Measurements from ENCODE around the gene CD40. TPM values are rescaled to one million over a fixed set of nuclear protein-coding genes. Genes with fewer than 3 reads are reported as not detected.
"Not testable (repeated sequence)": the region's sequence is repeated elsewhere in the genome, so short reads cannot be mapped to it uniquely, and the experiment has no call there.

Gene CD40
- total RNA-seq, result 3.3 TPM

DNA sequence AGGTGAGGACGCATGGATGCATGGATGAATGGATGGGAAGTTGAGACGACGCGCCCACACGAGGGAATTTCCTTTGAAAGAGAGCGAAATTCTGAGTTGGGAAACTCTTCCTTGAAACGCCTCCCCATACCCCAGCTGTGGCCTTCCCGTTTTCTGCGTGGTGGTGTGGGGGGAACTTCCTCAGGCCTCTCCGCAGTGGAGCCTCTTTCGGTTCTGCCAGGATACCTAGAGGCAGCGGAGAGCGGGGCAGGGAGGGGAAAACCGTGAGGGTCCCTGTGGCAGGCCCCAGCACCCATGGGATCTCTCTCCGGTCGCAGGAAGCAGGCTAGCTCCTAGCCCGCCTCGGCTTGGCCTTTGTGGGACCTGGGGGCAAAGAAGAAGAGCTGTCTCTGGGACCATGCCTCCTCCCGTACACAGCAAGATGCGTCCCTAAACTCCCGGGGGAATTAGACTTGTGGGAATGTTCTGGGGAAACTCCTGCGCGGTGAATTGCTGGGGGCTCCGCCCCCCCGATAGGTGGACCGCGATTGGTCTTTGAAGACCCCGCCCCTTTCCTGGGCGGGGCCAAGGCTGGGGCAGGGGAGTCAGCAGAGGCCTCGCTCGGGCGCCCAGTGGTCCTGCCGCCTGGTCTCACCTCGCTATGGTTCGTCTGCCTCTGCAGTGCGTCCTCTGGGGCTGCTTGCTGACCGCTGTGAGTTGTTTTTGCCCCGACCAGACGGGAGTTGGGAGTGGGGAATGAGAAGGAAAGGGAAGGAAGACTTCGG is at the start of gene CD40:
Gene CD40 (plus strand): TSS at position 611 of the 764 bp plus-strand sequence. CDS start 30 bp downstream, at position 641.
- no peak for DNase-seq

DNA sequence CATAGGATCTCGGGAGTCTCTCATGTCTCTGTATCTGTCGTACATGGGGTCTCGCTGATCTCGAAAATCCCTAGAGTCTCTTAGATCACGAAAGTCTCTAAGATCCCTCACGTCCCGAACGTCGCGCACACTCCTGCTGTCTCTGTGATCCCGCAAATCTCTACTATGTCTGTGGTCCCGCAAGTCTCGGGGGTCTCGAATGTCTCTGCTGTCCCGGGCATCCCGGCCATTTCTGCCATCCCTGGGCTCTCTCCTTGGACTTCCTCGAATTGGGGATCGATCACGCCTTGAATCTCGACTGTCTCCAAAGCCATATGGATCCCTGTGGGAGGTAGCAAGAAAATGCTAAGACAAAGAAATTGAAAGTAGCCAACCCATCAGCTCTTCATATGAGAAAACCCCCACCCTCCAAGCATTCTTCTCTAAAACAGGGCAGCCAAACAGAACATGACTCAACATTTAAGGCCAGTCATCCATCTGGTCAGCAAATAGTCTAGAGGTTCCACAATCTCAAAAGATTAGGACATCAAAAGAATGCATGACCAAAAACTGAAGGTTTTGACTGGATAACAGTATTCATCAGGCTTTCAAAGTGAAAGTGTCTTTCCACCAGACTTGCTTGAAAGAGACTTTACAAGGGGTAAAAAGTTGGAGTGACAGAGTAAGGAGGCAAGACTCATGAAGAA is 47.8 kb upstream of the CD40 start:
- no peak for DNase-seq

DNA sequence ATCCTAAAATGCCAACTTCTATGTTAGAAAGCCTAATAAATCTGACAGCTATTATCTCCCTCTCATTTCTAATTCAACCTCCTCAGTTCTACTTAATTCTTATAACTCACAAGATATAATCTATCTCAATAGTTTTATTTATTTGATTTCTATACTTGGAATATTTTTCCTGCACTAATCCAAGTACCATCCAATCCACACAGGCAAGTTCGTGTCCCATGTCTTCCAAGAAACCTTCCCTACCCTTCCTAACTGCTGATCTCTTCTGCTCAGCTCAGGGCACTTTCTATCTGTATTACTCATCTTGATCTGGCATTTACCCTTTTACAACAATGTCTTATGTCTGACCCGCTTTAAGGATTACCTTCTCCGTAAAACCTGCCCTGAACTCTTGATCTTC is 46.5 kb upstream of the CD40 start:
- DNase-seq, result no peak

DNA sequence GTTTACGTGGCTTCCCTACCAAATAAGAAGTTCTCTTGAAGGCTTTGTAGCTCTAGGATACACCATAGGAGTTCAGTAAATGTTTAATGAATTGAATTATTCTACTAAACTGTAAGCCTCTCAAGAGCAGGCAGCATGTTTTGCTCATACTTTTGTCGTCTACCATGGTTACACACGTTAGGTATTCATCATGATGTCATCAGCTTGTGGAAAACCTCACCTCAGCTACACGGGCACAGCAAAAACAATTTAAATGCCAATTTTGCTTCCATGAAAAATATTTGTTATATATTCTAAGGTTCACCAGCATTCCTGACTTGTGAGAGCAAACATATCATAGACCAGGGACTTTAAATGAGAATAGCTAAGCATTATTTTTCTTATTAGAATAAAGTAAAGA is 45.1 kb upstream of the CD40 start:
- no peak for DNase-seq

DNA sequence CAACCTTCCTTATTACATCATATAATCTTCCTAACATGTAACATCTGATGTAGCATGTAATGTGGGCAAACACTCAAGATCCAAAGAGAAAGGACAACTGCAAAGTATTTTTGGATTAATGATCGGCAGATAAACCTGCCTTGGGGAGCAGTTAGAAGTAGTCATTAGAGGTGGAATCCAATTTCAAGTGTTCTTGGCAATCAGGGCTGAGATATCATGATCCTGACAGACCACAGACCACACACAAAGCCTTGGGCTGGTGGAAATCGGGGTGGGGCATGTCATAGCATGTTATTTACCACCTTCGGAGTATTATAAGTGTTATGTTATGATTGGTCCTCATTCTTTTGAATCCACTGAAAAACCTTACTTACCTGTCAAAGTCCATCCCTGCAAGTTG is 44.7 kb upstream of the CD40 start:
- DNase-seq, result no peak

DNA sequence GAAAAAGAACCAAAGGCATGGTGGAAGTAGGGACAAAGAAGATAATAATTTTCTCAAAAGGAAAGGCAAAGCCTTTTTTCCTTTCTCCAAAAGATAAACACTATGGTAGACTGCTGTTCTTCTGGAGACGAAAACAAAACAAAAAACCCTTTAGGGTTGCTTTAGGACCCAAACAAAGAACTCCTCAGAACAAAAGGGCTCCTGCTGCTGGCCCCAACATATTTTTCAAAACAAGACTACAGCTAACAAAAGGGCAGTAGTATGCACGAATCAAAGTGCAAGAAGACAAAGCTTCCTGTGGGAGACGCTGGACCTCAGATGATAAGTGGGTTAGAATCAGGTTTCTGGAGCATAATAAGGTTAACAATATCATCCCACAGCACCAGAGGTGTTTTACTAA is 44.1 kb upstream of the CD40 start:
- no peak for DNase-seq

DNA sequence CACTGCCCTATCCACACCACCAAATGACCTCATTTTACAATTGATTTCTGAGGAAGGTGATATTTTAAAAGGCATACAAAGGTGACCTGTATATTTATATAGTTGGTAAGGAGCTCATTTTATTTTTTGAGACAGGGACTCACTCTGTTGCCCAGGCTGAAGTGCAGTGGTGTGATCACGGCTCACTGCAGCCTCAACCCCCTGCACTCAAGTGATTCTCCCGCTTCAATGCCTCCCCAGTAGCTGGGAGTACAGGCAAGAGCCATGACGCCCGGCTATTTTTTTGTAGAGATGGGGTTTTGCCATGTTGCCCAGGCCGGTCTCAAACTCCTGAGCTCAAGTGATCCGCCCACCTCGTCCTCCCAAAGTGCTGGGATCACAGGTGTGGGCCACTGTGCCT is 41.3 kb upstream of the CD40 start:
- DNase-seq, result no peak

DNA sequence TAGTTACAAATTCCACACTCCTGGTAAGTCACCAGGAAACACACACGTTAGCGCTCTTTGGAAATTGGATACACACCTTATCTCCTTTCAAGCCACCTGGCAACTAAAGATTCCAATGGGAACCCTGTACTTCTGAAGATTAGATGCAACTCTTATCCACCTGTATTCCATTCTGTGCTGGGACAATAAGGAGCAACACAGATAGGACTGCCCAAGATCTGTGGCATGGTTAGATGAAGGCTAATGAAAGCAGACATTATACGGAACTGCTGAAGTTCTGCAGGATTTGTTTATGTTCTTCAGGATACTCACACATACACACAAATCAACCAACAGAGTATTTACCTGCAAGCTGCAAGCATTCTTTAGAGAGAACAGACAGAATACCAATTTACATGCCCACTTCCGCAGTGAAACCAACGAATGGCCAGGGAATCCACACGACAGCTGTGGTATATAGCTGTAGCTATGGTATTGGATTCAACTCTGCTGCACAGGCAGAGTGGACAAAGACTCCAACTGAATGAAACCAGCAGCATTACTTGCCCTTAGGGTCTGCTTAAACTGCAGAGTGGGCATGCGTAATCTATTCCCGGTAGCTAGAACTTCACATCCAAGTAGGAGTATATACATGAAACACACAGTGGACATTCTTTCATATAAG is 40.3 kb upstream of the CD40 start:
- DNase-seq, result no peak

DNA sequence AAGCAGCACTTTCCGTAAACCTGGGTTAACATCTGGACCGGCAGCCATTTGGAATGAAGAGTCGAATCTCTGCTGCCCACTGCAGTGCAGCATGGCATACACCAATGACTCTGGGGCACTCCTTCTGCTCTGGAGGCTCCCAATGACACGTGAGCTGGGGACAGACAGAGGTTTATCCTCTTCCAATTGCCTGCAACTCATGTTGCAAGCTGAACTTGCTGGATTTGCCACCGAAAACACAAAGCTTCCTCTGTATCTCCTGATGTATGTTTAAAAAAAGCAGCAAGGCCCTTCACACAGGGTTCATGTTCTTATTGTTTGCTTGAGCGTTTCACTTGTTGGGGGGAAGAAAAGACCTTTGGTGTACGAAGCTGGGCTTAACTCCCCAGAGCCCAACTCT is 39.2 kb upstream of the CD40 start:
- DNase-seq, result no peak

DNA sequence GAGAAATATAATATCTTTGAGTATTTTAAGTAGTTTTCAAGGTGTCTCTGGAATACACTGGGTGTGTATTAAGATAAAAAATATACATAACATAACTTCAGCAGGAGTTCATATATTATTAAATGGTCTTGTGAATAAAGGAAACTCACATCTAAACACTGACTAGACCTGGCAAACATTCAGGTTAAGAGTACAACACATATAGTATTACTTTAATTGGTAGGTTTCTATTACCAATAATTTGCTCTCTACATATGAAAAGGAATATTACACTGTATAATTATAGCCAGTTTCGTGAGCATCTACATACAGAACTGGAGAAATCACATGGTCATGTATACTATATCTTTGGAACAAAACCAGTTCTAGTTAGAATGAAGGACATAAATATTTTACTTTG is 37.0 kb upstream of the CD40 start:
- no peak for DNase-seq

DNA sequence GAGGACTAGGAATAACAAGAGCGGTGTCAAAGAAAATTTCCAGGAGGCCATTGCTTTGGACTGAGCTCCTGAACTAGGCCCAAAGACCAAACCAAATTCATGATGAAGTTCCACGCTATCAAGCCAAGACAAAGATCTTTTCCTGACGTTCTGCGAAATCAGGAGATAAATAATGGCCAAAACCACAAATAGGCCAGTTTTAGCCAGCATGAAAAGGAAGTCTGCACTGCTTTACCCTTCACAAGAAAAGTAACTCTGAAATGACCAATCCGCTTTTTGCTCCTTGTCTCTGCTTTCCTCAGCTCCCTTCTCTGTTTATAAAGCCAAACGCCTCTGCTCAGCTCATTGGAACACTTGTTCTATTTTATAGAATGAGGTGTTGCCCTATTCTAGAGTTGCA is 35.0 kb upstream of the CD40 start:
- DNase-seq, result no peak

DNA sequence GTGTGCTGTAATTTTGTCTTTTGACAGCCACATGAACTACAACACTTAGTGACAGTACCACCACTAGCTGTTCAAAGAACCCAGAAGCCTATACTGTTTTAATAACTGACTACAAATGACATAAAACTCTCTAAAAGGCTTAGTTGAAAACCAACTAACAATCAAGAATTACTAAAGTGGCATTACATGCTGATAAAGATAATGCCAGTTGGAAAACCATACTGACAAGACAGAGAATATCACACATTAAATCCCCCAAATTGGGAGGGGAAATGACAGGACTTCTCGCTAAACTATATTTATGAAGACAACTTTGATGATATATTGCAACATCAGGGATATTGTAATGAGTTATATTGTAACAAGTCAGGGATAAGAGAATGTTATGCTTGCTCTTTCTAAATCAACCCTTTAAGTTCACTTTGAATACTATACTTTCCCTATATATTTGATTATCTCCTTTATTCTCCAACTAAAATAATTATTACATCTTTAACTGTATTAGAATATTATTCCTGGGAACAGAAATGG is 34.5 kb upstream of the CD40 start:
- no peak for DNase-seq

DNA sequence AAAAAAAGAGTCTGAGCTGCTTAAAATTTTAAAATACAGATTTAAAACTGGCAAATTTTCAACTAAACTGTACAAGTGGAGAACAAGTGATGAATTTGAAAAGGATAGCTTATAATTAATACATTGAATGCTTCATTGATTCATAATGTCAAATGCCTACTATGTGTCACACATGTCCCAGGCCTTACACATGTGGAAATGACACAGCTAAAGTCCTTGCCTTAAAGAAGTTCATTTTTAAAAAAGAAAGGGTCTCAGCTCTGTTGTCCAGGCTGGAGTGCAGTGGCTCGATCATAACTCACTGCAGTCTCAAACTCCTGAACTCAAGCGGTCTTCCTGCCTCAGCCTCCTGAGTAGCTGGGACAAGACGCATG is 33.3 kb upstream of the CD40 start:
- DNase-seq, result no peak

DNA sequence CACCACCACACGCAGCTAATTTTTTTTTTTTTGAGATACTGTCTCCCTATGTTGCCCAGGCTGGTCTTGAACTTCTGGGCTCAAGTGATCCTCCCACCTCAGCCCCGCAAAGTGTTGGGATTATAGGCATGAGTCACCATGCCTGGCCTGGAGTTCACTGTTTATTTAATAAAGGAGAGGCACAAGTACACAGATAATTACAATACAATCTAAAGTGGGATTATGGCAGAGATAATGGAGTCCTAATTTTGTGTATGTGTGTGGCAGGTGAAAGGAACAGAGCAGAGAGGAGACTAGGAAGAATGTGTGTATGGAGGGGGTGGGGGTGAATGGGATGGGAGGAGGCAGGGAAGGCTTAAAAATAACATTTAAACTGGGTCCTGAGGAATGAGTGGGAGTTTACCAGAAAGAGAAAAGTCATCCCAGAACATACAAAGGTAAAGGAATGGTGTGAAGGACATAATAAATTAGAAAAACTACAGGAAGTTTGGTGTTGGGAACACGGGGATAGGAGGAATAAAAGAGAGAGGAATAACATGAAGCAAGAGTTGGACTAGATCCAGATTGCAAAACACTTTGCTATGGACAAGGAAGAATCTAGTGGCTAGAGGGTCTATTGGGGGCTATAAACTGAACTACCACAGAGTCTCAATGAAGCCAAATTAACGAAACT is 32.8 kb upstream of the CD40 start:
- no peak for DNase-seq

DNA sequence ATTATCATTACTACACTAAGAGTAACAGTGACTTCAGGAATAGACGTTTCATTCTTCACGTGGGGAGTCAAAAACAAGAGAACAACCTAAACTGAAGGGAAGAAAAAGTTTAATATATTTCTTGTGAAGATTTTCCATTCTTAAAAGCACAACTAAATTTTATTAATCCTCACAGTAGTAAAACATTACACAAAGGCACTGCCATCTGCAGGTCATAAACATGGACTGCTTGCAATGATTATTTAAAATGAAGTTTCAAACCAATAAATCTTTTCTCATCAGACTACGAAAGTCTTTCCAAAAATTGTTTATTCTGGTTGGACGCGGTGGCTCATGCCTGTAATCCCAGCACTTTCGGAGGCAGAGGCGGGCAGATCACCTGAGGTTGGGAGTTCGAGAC is 31.0 kb upstream of the CD40 start:
- DNase-seq, result no peak

DNA sequence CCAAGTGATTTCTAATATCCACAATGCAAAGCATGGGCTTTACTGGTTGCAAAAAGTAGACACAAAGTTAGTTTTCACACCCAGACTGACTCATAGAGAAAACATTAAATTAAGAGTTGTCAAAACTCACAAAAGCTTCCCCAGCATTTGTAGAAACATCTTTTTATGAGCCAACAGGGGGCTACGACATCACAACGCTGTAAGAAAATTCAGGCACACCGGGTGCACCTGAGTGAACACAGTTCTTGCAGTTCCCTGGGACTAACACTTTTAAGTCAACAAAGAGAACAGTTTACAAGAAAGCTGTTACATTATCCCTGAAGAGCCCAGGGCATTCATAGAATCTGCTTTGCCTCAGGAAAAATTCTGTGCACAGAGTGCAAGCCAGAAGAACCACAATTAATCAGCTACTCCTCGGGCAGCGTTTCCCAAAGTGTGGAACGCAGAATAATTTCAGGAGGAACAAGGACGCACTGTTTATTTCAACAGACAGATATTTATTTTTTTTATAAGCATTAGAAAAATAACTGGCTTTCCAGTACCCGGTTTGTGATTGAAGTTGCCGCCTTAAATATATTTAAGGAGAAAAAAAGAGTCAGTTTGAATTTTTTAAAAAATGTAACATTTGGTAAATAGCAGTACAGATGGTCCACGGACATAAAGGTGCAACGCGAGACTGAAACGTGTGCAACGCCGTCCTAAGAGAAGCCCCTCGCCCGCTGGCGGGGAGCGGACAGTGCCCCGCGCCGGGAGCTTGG is 29.5 kb upstream of the CD40 start:
- peak; percentile 3 for DNase-seq

DNA sequence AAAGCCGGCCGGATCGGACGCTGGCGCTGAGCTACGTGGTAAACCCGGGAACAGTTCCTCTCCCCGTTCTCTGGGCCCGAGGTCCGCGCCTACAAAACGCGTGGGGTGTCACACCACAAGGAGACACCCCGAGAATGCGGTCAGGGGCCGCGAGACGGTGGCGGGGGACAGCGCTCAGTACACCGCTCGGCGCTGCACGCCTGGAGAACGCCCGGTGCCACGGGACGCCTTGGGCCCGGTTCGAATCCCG is 29.0 kb upstream of the CD40 start:
- DNase-seq, result no peak

DNA sequence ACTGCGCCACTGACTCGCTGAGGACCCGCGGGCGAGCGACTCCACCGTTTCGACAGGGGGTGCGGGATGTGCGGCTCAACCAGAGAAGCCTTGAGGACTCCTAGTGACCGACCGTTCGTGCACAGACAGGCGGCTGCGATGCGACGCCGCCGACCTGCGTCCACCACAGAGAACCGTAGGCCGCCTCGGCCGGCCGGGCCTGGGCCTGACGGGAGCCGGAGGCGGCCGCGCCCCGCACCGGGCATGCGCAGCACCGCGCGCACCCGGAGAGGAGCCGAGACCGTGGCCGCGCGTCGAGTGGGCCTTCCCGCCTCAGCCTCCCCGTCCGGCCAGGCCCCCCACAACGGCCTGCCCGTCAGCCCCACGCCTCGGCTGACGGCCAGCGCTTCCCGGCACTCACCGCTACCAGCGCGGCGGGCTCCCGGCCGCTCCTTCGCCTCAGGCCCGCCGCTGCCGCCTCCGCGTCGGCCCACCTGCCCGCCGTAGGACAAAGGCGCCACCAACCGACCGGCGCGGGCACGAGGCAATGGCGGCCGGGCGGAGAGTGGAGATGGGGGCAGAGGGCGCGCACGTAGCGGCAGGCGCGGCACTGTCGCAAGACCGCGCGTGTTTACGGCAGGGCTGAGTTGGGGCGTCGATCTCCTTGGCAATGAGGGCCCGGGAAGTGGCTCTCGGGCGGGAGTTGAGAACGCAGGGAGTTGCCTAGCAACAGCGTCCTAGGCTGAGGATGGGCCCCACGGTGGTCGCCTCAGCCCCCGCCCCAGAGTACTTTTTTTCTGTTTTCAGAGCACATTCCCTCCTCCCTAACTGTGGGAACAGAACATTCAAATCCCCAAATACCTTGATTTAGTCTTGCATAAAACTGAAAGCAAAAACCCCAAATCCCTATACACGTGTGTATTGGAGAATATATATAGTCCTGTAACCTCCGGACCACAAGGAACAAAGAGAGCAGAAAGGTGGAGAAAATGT is 28.4 kb upstream of the CD40 start, which contains the start of gene NCOA5:
Gene NCOA5 (minus strand): TSS at position 546 of the 972 bp plus-strand sequence. CDS start 10,538 bp downstream, outside the sequence.
- DNase-seq, result peak; percentile 98

DNA sequence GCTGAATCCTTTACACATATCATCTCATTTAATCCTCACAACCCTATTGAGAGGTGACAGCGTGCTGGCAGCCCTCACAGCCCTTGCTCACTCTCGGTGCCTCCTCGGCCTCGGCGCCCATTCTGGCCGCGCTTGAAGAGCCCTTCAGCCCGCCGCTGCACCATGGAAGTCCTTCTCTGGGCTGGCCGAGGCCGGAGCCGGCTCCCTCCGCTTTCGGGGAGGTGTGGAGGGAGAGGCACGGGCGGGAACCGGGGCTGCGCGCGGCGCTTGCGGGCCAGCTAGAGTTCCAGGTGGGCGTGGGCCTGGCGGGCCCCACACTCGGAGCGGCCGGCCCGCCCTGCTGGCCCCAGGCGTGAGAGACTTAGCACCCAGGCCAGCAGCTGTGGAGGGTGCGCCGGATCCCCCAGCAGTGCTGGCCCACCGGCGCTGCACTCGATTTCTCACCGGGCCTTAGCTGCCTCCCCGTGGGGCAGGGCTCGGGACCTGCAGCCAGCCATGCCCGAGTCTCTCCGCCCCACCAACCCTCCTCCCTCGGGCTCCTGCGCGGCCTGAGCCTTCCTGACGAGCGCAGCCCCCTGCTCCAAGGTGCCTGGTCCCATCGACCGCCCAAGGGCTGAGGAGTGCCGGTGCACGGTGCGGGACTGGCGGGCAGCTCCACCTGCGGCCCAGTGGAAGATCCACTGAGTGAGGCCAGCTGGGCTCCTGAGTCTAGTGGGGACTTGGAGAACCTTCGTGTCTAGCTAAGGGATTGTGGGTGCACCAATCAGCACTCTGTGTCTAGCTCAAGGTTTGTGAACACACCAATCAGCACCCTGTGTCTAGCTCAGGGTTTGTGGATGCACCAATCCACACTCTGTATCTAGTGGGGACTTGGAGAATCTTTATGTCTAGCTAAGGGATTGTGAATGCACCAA is 26.2 kb upstream of the CD40 start:
- DNase-seq, result not testable (repeated sequence)

DNA sequence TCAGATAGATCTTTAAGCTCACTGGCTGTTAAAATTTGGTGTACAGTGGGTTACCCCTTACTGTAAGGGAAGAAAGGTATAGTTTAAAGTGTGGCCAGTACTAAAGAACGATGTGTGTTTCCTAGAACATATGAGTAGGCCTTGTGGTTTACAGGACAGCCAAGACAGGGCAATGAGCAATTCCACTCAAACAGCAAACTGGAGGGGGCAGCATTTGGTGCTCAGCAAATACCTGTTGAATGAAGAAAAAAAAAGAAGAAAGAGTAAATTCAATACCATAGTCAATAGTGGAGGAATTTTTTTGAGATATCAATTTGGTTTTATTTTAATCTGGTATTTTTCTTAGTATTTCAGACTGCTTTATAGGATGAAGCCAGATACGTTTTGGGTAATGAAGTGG is 24.6 kb upstream of the CD40 start:
- no peak for DNase-seq
